Measurements from ENCODE around the gene RPTOR. TPM values are rescaled to one million over a fixed set of nuclear protein-coding genes. Genes with fewer than 3 reads are reported as not detected.
"Not testable (repeated sequence)": the region's sequence is repeated elsewhere in the genome, so short reads cannot be mapped to it uniquely, and the experiment has no call there.

RPTOR gene
- total and polyA plus RNA-seq, 3 experiments from 2014 or later, result 7.9 to 69.4 (median 63.9) TPM

GRCh38 chr17:80696456-80696855 is 151.8 kb downstream of the RPTOR start:
- peaks cover 17 to 39% (median 23%) of the 10 kb centered on the region in 3 donors for H3K4me1 Mint-ChIP-seq
- DNase-seq, result no peak

DNA sequence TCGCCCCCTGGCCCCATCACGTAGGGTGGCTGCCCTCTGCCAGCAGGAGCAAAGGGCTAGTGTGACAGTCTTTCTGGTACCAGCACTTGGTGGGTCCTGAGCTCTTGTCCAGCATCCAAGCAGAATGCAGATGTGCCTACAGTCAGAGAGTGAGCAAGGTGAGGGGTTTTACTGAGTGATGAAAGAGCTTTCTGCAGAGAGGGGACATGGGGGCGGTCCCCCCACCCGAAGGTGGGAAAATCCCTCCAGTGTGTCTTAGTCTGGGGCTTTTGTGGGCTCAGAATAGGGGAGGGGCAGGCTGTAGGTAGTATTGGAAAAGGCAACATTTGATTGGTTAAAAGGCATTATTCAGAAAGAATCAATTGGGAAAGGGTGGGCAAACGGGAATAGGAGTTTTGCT is 152.3 kb downstream of the RPTOR start:
- no peaks in the 10 kb centered on the region for H3K9me3 ChIP-seq (ENCODE audit: low read length)
- no peak overlapping the region for H3K27ac ChIP-seq (ENCODE audit: low read depth, low read length)
- H3K27ac Mint-ChIP-seq, result no peak overlapping the region
- DNase-seq, result no peak
- H3K4me3 ChIP-seq (ENCODE audit: low read length), result no peak overlapping the region
- CTCF ChIA-PET, result no interaction called here
- no peaks in the 10 kb centered on the region for H3K36me3 ChIP-seq (ENCODE audit: insufficient read depth, low read length)
- no peaks in the 10 kb centered on the region for H3K27me3 Mint-ChIP-seq
- H3K4me1 Mint-ChIP-seq, result peaks cover 17 to 42% (median 24%) of the 10 kb centered on the region in 3 donors
- H3K4me1 ChIP-seq (ENCODE audit: insufficient read depth, low read length), result peaks cover 6% of the 10 kb centered on the region
- peaks cover 1 to 5% (median 4%) of the 10 kb centered on the region in 3 donors for H3K36me3 Mint-ChIP-seq
- H3K9me3 Mint-ChIP-seq, result no peaks in the 10 kb centered on the region
- no peaks in the 10 kb centered on the region for H3K27me3 ChIP-seq (ENCODE audit: insufficient read depth, low read length, poor library complexity, severe bottlenecking)
- no peak overlapping the region for H3K4me3 Mint-ChIP-seq
- POLR2A ChIA-PET, result no interaction called here

More at GRCh38 chr17:80696456-80696855, 151.8 kb downstream of the RPTOR start:
- Histone ChIP-seq H3K4me1 (ENCODE audit: insufficient read depth, low read length) (peaks cover 3% of the 10 kb centered on the region), H3K27ac (ENCODE audit: low read depth, low read length) (no peak overlapping the region), H3K9me3 (ENCODE audit: low read length) (no peaks in the 10 kb centered on the region), H3K4me3 (ENCODE audit: low read length) (no peak overlapping the region), H3K27me3 (ENCODE audit: insufficient read depth, low read length, poor library complexity, severe bottlenecking) (no peaks in the 10 kb centered on the region), H3K36me3 (ENCODE audit: insufficient read depth, low read length) (no peaks in the 10 kb centered on the region)
- Mint-ChIP-seq H3K4me3 (no peak overlapping the region), H3K9me3 (no peaks in the 10 kb centered on the region), H3K27ac (peak overlapping the region in 1 of 8 donors; percentile 70), H3K27me3 (no peaks in the 10 kb centered on the region), H3K36me3 (peaks cover 1 to 5% (median 5%) of the 10 kb centered on the region in 3 donors)
- CTCF ChIA-PET, result no interaction called here
- POLR2A ChIA-PET, result no interaction called here

DNA sequence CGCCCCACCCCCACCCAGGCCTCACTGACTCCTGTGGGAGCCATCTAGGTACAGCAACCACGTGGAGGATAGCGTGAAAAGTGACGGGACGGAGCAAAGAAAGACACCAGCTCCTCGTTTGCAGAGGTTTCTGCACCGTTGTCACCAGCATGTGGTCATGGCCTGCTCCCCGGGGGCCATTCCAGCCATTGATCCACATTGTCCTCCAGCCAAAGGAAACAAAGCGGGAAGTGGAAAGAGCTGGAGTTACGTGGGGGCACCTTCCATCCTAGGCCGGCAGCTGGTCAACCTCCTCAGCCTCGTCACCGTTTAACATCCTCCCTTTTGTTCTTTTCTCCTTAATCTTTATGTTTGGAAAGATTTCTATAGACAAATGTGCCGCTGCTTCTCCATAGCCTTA is 153.7 kb downstream of the RPTOR start:
- no peak overlapping the region for H3K27ac ChIP-seq (ENCODE audit: low read depth, low read length)
- H3K36me3 ChIP-seq (ENCODE audit: insufficient read depth, low read length), result no peaks in the 10 kb centered on the region
- no peaks in the 10 kb centered on the region for H3K9me3 ChIP-seq (ENCODE audit: low read length)
- peaks cover 0 to 10% (median 8%) of the 10 kb centered on the region in 3 donors for H3K36me3 Mint-ChIP-seq
- POLR2A ChIA-PET, result no interaction called here
- DNase-seq, result no peak
- no peaks in the 10 kb centered on the region for H3K27me3 ChIP-seq (ENCODE audit: insufficient read depth, low read length, poor library complexity, severe bottlenecking)
- no peak overlapping the region for H3K4me3 ChIP-seq (ENCODE audit: low read length)
- peaks cover 27 to 55% (median 37%) of the 10 kb centered on the region in 3 donors for H3K4me1 Mint-ChIP-seq
- CTCF ChIA-PET, result interaction anchor here (1.4 kb wide), 1 partner anchor 54 kb away, joined by 4 read pairs; no protein-coding TSS in a partner anchor
- peaks cover 20% of the 10 kb centered on the region for H3K4me1 ChIP-seq (ENCODE audit: insufficient read depth, low read length)
- no peaks in the 10 kb centered on the region for H3K9me3 Mint-ChIP-seq
- H3K4me3 Mint-ChIP-seq, result no peak overlapping the region
- H3K27ac Mint-ChIP-seq, result no peak overlapping the region
- no peaks in the 10 kb centered on the region for H3K27me3 Mint-ChIP-seq

- H3K4me1 ChIP-seq (ENCODE audit: insufficient read depth, low read length), result peaks cover 29% of the 10 kb centered on the region
- CTCF ChIA-PET, result interaction anchor here (1.4 kb wide), 1 partner anchor 53 kb away, joined by 4 read pairs; no protein-coding TSS in a partner anchor
- H3K27me3 Mint-ChIP-seq; H3K27ac ChIP-seq (ENCODE audit: low read depth, low read length); H3K9me3 ChIP-seq (ENCODE audit: low read length); DNase-seq; H3K4me3 Mint-ChIP-seq; H3K4me3 ChIP-seq (ENCODE audit: low read length); H3K36me3 ChIP-seq (ENCODE audit: insufficient read depth, low read length); H3K27me3 ChIP-seq (ENCODE audit: insufficient read depth, low read length, poor library complexity, severe bottlenecking); POLR2A ChIA-PET; H3K9me3 Mint-ChIP-seq: not testable (repeated sequence)
- H3K4me1 Mint-ChIP-seq, result peaks cover 35 to 64% (median 46%) of the 10 kb centered on the region in 3 donors
- peak overlapping the region in 1 of 8 donors; percentile 12 for H3K27ac Mint-ChIP-seq
- peaks cover 0 to 13% (median 11%) of the 10 kb centered on the region in 3 donors for H3K36me3 Mint-ChIP-seq
Observed at GRCh38 chr17:80699205-80699604, 154.6 kb downstream of the RPTOR start.

DNA sequence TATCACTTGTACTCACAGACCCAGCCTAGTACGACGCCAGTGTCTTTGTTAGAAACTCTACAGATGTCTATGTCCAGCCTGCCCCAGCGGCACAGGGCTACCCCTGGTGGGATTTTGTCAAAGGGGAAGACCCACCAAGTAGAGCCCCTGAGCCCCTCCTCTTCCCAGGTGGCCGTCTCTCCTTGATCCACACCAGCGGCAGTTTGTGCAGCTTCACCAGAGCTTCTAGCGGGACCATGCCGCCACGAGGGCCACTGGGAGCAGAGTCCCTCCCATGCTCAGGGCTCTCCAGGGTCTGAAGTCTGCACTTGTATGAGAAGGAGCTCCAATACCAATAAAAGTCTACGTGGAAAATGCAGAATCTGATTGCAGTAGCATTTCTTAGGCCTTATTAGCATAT is 157.1 kb downstream of the RPTOR start:
- Mint-ChIP-seq H3K4me3 (no peak overlapping the region), H3K36me3 (peaks cover 0 to 15% (median 11%) of the 10 kb centered on the region in 3 donors), H3K27me3 (no peaks in the 10 kb centered on the region), H3K9me3 (no peaks in the 10 kb centered on the region), H3K27ac (no peak overlapping the region), H3K4me1 (peaks cover 40 to 70% (median 66%) of the 10 kb centered on the region in 3 donors)
- peaks cover 37% of the 10 kb centered on the region for H3K4me1 ChIP-seq (ENCODE audit: insufficient read depth, low read length)
- DNase-seq, result no peak
- POLR2A ChIA-PET, result no interaction called here
- H3K4me3 ChIP-seq (ENCODE audit: low read length), result no peak overlapping the region
- no peaks in the 10 kb centered on the region for H3K27me3 ChIP-seq (ENCODE audit: insufficient read depth, low read length, poor library complexity, severe bottlenecking)
- H3K9me3 ChIP-seq (ENCODE audit: low read length), result no peaks in the 10 kb centered on the region
- no peaks in the 10 kb centered on the region for H3K36me3 ChIP-seq (ENCODE audit: insufficient read depth, low read length)
- no peak overlapping the region for H3K27ac ChIP-seq (ENCODE audit: low read depth, low read length)
- CTCF ChIA-PET, result no interaction called here

- Mint-ChIP-seq H3K36me3 (peaks cover 0 to 15% (median 11%) of the 10 kb centered on the region in 3 donors), H3K27me3 (no peaks in the 10 kb centered on the region), H3K4me3 (peak overlapping the region in 6 of 7 donors; percentile 52 to 74 (median 67)), H3K27ac (peak overlapping the region in 7 of 8 donors; percentile 7 to 90 (median 85)), H3K4me1 (peaks cover 41 to 75% (median 73%) of the 10 kb centered on the region in 3 donors), H3K9me3 (no peaks in the 10 kb centered on the region)
- H3K27ac ChIP-seq (ENCODE audit: low read depth, low read length), result no peak overlapping the region
- H3K4me1 ChIP-seq (ENCODE audit: insufficient read depth, low read length), result peaks cover 37% of the 10 kb centered on the region
- no peaks in the 10 kb centered on the region for H3K9me3 ChIP-seq (ENCODE audit: low read length)
- CTCF ChIA-PET, result no interaction called here
- no peaks in the 10 kb centered on the region for H3K27me3 ChIP-seq (ENCODE audit: insufficient read depth, low read length, poor library complexity, severe bottlenecking)
- H3K4me3 ChIP-seq (ENCODE audit: low read length), result no peak overlapping the region
- DNase-seq, result no peak
- POLR2A ChIA-PET, result no interaction called here
- no peaks in the 10 kb centered on the region for H3K36me3 ChIP-seq (ENCODE audit: insufficient read depth, low read length)
Observed at GRCh38 chr17:80702315-80703141, 157.9 kb downstream of the RPTOR start.

DNA sequence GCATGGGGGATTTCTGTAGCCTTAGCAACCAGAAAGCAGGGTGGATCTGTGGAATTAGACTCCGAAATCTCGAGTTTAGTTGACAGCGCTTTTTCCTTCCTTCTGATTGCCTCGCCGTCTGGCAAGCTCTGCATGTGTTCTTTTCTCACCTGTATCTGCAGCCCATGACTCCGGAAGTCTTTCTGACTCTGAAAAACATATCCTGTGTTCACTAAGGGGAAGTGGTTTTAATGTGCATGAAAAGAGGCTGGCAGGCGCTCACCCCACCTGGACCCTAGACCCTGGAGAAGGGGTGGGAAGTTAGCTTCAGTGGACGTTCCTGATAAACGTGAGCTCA is 158.5 kb downstream of the RPTOR start:
- no peaks in the 10 kb centered on the region for H3K9me3 Mint-ChIP-seq
- no peak overlapping the region for H3K4me3 ChIP-seq (ENCODE audit: low read length)
- peaks cover 41 to 78% (median 77%) of the 10 kb centered on the region in 3 donors for H3K4me1 Mint-ChIP-seq
- peaks cover 6 to 15% (median 14%) of the 10 kb centered on the region in 3 donors for H3K36me3 Mint-ChIP-seq
- peak in 2 of 5 donors; percentile 10 to 48 for DNase-seq
- no peaks in the 10 kb centered on the region for H3K9me3 ChIP-seq (ENCODE audit: low read length)
- peaks cover 37% of the 10 kb centered on the region for H3K4me1 ChIP-seq (ENCODE audit: insufficient read depth, low read length)
- no peaks in the 10 kb centered on the region for H3K27me3 ChIP-seq (ENCODE audit: insufficient read depth, low read length, poor library complexity, severe bottlenecking)
- peak overlapping the region in 6 of 7 donors; percentile 54 to 74 (median 67) for H3K4me3 Mint-ChIP-seq
- peak overlapping the region; percentile 7 to 90 (median 78) for H3K27ac Mint-ChIP-seq
- H3K27ac ChIP-seq (ENCODE audit: low read depth, low read length), result no peak overlapping the region
- no peaks in the 10 kb centered on the region for H3K27me3 Mint-ChIP-seq
- ChIA-PET POLR2A (no interaction called here), CTCF (interaction anchor here (1.0 kb wide), 1 partner anchor 79 kb away, joined by 3 read pairs; no protein-coding TSS in a partner anchor)
- no peaks in the 10 kb centered on the region for H3K36me3 ChIP-seq (ENCODE audit: insufficient read depth, low read length)

DNA sequence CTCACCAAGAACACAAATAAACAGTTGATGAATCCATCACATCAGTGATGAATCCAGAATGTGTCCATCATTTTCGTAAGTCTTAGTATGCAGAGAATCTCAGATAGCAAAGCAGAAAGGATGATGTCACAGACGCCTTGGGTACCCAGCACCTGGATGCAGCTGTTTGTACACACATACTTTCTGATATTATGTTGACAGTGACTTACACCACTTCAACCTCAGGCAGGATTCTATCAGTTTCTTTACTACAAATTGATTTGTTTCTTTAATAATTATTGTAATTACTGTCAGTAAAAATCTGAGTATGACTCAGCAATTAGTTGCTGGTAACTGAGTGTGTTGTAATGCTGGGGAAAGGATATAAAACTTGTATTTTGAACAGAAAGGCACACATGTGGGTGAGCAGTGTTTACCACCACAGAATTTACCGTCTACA is 159.8 kb downstream of the RPTOR start:
- no peaks in the 10 kb centered on the region for H3K9me3 ChIP-seq (ENCODE audit: low read length)
- peaks cover 46% of the 10 kb centered on the region for H3K4me1 ChIP-seq (ENCODE audit: insufficient read depth, low read length)
- H3K4me3 ChIP-seq (ENCODE audit: low read length), result no peak overlapping the region
- ChIA-PET CTCF (interaction anchor here (1.0 kb wide), 1 partner anchor 78 kb away, joined by 3 read pairs; no protein-coding TSS in a partner anchor), POLR2A (no interaction called here)
- H3K36me3 ChIP-seq (ENCODE audit: insufficient read depth, low read length), result no peaks in the 10 kb centered on the region
- H3K27ac Mint-ChIP-seq, result peak overlapping the region in 7 of 8 donors; percentile 13 to 81 (median 58)
- no peak for DNase-seq
- H3K4me3 Mint-ChIP-seq, result peak overlapping the region in 2 of 7 donors; percentile 15 to 24
- no peaks in the 10 kb centered on the region for H3K27me3 ChIP-seq (ENCODE audit: insufficient read depth, low read length, poor library complexity, severe bottlenecking)
- H3K27me3 Mint-ChIP-seq, result no peaks in the 10 kb centered on the region
- peaks cover 11 to 15% (median 14%) of the 10 kb centered on the region in 3 donors for H3K36me3 Mint-ChIP-seq
- no peaks in the 10 kb centered on the region for H3K9me3 Mint-ChIP-seq
- H3K27ac ChIP-seq (ENCODE audit: low read depth, low read length), result no peak overlapping the region
- H3K4me1 Mint-ChIP-seq, result peaks cover 41 to 90% (median 87%) of the 10 kb centered on the region in 3 donors

Data from CD8-positive, alpha-beta memory T cell (primary cell).